ENCODE data around the gene DDX55.

Gene DDX55

DNA sequence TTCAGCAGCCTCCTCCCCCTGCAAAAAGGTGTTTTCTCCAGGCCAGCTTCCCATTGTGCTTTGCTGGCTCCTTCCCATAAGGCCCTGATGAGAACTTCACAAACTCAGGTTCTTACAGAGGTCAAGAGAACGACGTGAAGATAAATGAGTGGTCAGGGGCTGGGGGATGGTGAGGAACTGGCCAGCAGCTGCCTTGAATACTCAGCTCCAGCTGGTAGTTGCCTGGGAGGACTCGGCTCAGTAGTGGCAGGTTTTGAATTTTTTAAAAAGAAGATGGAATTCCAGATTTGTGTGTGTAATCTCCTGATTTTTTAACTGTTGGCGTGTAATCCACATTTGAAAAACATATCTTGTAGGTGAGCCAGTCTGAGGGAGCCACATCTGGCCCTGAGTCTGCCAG, 5.9 kb downstream of the DDX55 start:
- Histone ChIP-seq H3K9me3 (ENCODE audit: insufficient read depth, low read length, severe bottlenecking) (no peaks in the 10 kb centered on the region), H3K36me3 (ENCODE audit: insufficient read depth, low read length) (peaks cover 88% of the 10 kb centered on the region), H3K4me3 (ENCODE audit: low read depth in 1 of 2, low read length in 2 of 2) (no peak overlapping the region), H3K4me2 (ENCODE audit: insufficient read depth, low read length) (no peak overlapping the region), H3K4me1 (ENCODE audit: insufficient read depth, low read length) (peaks cover 32% of the 10 kb centered on the region), H3K79me2 (ENCODE audit: insufficient read depth, low read length) (peaks cover 76% of the 10 kb centered on the region), H3K27me3 (ENCODE audit: insufficient read depth, low read length, poor library complexity) (no peaks in the 10 kb centered on the region), H2AFZ (ENCODE audit: low read depth, low read length) (no peak overlapping the region), H3K27ac (ENCODE audit: low read length) (no peak overlapping the region), H4K20me1 (ENCODE audit: insufficient read depth, low read length) (peaks cover 21% of the 10 kb centered on the region; the same call in 1 of the 2 replicates), H3K9ac (ENCODE audit: low read depth, low read length) (no peak overlapping the region)
- ATAC-seq (ENCODE audit: insufficient read depth, low read depth) = no peak
- no peak for DNase-seq
- TF ChIP-seq, protein P1, sequence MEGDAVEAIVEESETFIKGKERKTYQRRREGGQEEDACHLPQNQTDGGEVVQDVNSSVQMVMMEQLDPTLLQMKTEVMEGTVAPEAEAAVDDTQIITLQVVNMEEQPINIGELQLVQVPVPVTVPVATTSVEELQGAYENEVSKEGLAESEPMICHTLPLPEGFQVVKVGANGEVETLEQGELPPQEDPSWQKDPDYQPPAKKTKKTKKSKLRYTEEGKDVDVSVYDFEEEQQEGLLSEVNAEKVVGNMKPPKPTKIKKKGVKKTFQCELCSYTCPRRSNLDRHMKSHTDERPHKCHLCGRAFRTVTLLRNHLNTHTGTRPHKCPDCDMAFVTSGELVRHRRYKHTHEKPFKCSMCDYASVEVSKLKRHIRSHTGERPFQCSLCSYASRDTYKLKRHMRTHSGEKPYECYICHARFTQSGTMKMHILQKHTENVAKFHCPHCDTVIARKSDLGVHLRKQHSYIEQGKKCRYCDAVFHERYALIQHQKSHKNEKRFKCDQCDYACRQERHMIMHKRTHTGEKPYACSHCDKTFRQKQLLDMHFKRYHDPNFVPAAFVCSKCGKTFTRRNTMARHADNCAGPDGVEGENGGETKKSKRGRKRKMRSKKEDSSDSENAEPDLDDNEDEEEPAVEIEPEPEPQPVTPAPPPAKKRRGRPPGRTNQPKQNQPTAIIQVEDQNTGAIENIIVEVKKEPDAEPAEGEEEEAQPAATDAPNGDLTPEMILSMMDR (IDR thresholded peaks at IDR 0.05; ENCODE audit: borderline replicate concordance, extremely low read depth, low read length, poor library complexity, severe bottlenecking) = no peak
- TF ChIP-seq EZH2 (IDR thresholded peaks at IDR 0.05; ENCODE audit: borderline replicate concordance, low read depth, low read length, severe bottlenecking) = no peak

- H3K4me1 ChIP-seq (ENCODE audit: insufficient read depth, low read length) = peaks cover 28% of the 10 kb centered on the region
- H3K79me2 ChIP-seq (ENCODE audit: insufficient read depth, low read length) = peaks cover 72% of the 10 kb centered on the region
- peaks cover 92% of the 10 kb centered on the region for H3K36me3 ChIP-seq (ENCODE audit: insufficient read depth, low read length)
- ATAC-seq (ENCODE audit: insufficient read depth, low read depth) (no peak), DNase-seq (no peak)
- H3K27me3 ChIP-seq (ENCODE audit: insufficient read depth, low read length, poor library complexity) = no peaks in the 10 kb centered on the region
- TF ChIP-seq, protein P1 (IDR thresholded peaks at IDR 0.05; ENCODE audit: borderline replicate concordance, extremely low read depth, low read length, poor library complexity, severe bottlenecking) = no peak
- TF ChIP-seq EZH2 (IDR thresholded peaks at IDR 0.05; ENCODE audit: borderline replicate concordance, low read depth, low read length, severe bottlenecking) = no peak
- H3K9ac ChIP-seq (ENCODE audit: low read depth, low read length) = no peak overlapping the region
- H3K9me3 ChIP-seq (ENCODE audit: insufficient read depth, low read length, severe bottlenecking) = no peaks in the 10 kb centered on the region
- H2AFZ ChIP-seq (ENCODE audit: low read depth, low read length) = no peak overlapping the region
- H4K20me1 ChIP-seq (ENCODE audit: insufficient read depth, low read length) = peaks cover 21% of the 10 kb centered on the region; the same call in 1 of the 2 replicates
- H3K4me2 ChIP-seq (ENCODE audit: insufficient read depth, low read length) = no peak overlapping the region
- H3K27ac ChIP-seq (ENCODE audit: low read length) = no peak overlapping the region
- no peak overlapping the region for H3K4me3 ChIP-seq (ENCODE audit: low read depth in 1 of 2, low read length in 2 of 2)
Measured at GRCh38 chr12:123608182-123608581, 6.3 kb downstream of the DDX55 start.

DNA sequence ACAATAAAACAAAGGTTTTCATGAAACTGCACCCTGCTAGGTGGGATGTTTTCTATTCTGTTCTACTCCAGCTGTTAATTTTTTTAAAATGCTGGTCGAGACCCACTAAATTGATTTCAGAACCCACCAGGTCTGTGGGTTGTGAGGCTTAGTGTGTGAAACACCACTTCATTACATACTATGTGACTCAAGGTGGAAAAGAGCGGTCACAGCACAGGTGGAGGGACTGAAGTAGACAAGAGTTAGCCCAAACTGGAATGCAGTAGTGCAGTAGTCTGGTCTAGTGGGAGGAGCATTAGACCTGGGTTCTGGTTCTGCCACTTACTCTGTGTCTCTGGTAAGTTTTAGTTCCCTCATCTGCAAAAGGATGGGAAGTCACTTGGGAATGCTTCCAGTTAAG, 12.2 kb downstream of the DDX55 start:
- no peak for TF ChIP-seq EZH2 (IDR thresholded peaks at IDR 0.05; ENCODE audit: borderline replicate concordance, low read depth, low read length, severe bottlenecking)
- TF ChIP-seq, protein P1 (IDR thresholded peaks at IDR 0.05; ENCODE audit: borderline replicate concordance, extremely low read depth, low read length, poor library complexity, severe bottlenecking) = no peak
- H3K27ac ChIP-seq (ENCODE audit: low read length) = no peak overlapping the region
- H3K4me3 ChIP-seq (ENCODE audit: low read depth in 1 of 2, low read length in 2 of 2) = no peak overlapping the region
- H3K4me2 ChIP-seq (ENCODE audit: insufficient read depth, low read length) = no peak overlapping the region
- no peak overlapping the region for H2AFZ ChIP-seq (ENCODE audit: low read depth, low read length)
- ATAC-seq (ENCODE audit: insufficient read depth, low read depth) = no peak
- H3K36me3 ChIP-seq (ENCODE audit: insufficient read depth, low read length) = peaks cover 89% of the 10 kb centered on the region
- H3K9ac ChIP-seq (ENCODE audit: low read depth, low read length) = no peak overlapping the region
- H3K9me3 ChIP-seq (ENCODE audit: insufficient read depth, low read length, severe bottlenecking) = no peaks in the 10 kb centered on the region
- H3K4me1 ChIP-seq (ENCODE audit: insufficient read depth, low read length) = no peaks in the 10 kb centered on the region
- H4K20me1 ChIP-seq (ENCODE audit: insufficient read depth, low read length) = peaks cover 4% of the 10 kb centered on the region; the same call in 1 of the 2 replicates
- H3K27me3 ChIP-seq (ENCODE audit: insufficient read depth, low read length, poor library complexity) = no peaks in the 10 kb centered on the region
- peaks cover 23% of the 10 kb centered on the region; the same call in 1 of the 2 replicates for H3K79me2 ChIP-seq (ENCODE audit: insufficient read depth, low read length)
- DNase-seq = no peak

DNA sequence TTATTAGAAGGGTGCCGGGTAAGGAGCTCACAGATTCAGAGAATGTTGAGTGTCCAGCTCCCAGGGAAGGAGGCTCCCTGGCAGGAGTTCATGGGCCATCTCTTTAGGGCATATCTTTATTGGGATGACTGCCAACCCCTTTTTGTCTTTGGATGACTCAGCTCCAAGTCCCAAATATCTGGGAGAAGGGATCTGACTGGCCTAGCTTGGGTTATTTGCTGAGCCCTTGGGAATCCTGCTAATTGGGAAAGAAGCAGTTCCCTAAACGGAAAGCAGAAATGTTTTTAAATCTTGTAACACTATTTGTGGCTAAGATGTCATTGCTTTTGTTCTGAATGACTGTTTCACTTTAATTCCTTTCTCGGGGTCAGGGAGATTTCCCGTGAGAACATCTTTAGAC, 12.6 kb downstream of the DDX55 start:
- Histone ChIP-seq H3K9ac (ENCODE audit: low read depth, low read length) (no peak overlapping the region), H3K9me3 (ENCODE audit: insufficient read depth, low read length, severe bottlenecking) (no peaks in the 10 kb centered on the region), H3K27ac (ENCODE audit: low read length) (no peak overlapping the region), H4K20me1 (ENCODE audit: insufficient read depth, low read length) (peaks cover 4% of the 10 kb centered on the region; the same call in 1 of the 2 replicates), H3K4me1 (ENCODE audit: insufficient read depth, low read length) (no peaks in the 10 kb centered on the region), H3K27me3 (ENCODE audit: insufficient read depth, low read length, poor library complexity) (no peaks in the 10 kb centered on the region), H3K4me3 (ENCODE audit: low read depth in 1 of 2, low read length in 2 of 2) (no peak overlapping the region), H3K4me2 (ENCODE audit: insufficient read depth, low read length) (no peak overlapping the region), H3K36me3 (ENCODE audit: insufficient read depth, low read length) (peaks cover 89% of the 10 kb centered on the region), H2AFZ (ENCODE audit: low read depth, low read length) (no peak overlapping the region), H3K79me2 (ENCODE audit: insufficient read depth, low read length) (peaks cover 20% of the 10 kb centered on the region; the same call in 1 of the 2 replicates)
- no peak for TF ChIP-seq EZH2 (IDR thresholded peaks at IDR 0.05; ENCODE audit: borderline replicate concordance, low read depth, low read length, severe bottlenecking)
- TF ChIP-seq, protein P1 (IDR thresholded peaks at IDR 0.05; ENCODE audit: borderline replicate concordance, extremely low read depth, low read length, poor library complexity, severe bottlenecking) = no peak
- no peak for DNase-seq
- ATAC-seq (ENCODE audit: insufficient read depth, low read depth) = no peak
